ENCODE results near the gene EIF4G3. TPM values are rescaled to one million over a fixed set of nuclear protein-coding genes. Genes with fewer than 3 reads are reported as not detected.

Gene EIF4G3
- total and polyA plus RNA-seq, 12 donors, result 13.3 to 50.2 (median 36.1) TPM

- Histone ChIP-seq H3K36me3 (peaks cover 0 to 100% (median 74%) of the 10 kb centered on the region in 9 donors), H3K27ac (peak overlapping the region in 2 of 10 donors; percentile 22 to 41), H3K9me3 (no peaks in the 10 kb centered on the region), H3K4me1 (peaks cover 0 to 13% (median 0%) of the 10 kb centered on the region in 9 donors), H3K4me3 (no peak overlapping the region), H3K27me3 (no peaks in the 10 kb centered on the region)
- TF ChIP-seq CTCF (IDR thresholded peaks at IDR 0.05), result no peak
- ATAC-seq (peak in 7 of 8 donors; percentile 33 to 86 (median 79)), DNase-seq (no peak)
- intact Hi-C loops (cut with DNase I), result no loop called here
These were observed 409.4 kb downstream of the EIF4G3 start for GRCh38 chr1:20767271-20767670.

- no peaks in the 10 kb centered on the region for H3K27me3 ChIP-seq
- H3K27ac ChIP-seq, result no peak overlapping the region
- intact Hi-C loops (cut with DNase I), result no loop called here
- peaks cover 0 to 13% (median 0%) of the 10 kb centered on the region in 9 donors for H3K4me1 ChIP-seq
- H3K36me3 ChIP-seq, result peaks cover 0 to 100% (median 84%) of the 10 kb centered on the region in 9 donors
- DNase-seq (no peak), ATAC-seq (no peak)
- WGBS, 2 donors, result 94 to 97% methylated on average over 3 of the region's 3 CpGs
- H3K4me3 ChIP-seq, result no peak overlapping the region
- no peak for TF ChIP-seq CTCF (IDR thresholded peaks at IDR 0.05)
- H3K9me3 ChIP-seq, result no peaks in the 10 kb centered on the region
These were observed 413.3 kb downstream of the EIF4G3 start for GRCh38 chr1:20763417-20763816.

- Histone ChIP-seq H3K27ac (no peak overlapping the region), H3K9me3 (no peaks in the 10 kb centered on the region), H3K4me3 (no peak overlapping the region), H3K4me1 (no peaks in the 10 kb centered on the region), H3K27me3 (no peaks in the 10 kb centered on the region), H3K36me3 (peaks cover 0 to 100% (median 81%) of the 10 kb centered on the region in 9 donors)
- DNase-seq, result no peak
- no peak for TF ChIP-seq CTCF (IDR thresholded peaks at IDR 0.05)
- no peak for ATAC-seq
- 86 to 92% methylated on average over 6 of the region's 6 CpGs for WGBS, 2 donors
- intact Hi-C loops (cut with DNase I), result no loop called here
These were observed 416.4 kb downstream of the EIF4G3 start for GRCh38 chr1:20760322-20760721.

Small RNA genes within 50 kb of the gene (microRNA-seq; reads per million reads assigned to microRNA genes)
- gene MIR1256, result 0 to 1.2 reads per million in 2 donors

Other genes with a start within 250 kb of the EIF4G3 start
- gene ECE1, start 113.6 kb upstream of the EIF4G3 start, total RNA-seq, result 10 to 100 TPM; 30.6 to 81.8 (median 53.1) TPM
- 10 to 100 TPM; 41.4 to 44.7 TPM for gene ECE1, start 113.6 kb upstream of the EIF4G3 start, polyA plus RNA-seq